Nephron (organoid): ENCODE results near the gene MYLIP.

Source experiments
- H3K27ac Mint-ChIP-seq, 3 experiments: 2 replicates each; pipeline ENCODE4 v1.8.0; 2020; ENCODE audit warnings: mixed read lengths in 3 of 3, mild to moderate bottlenecking in 2 of 3, moderate library complexity in 1 of 3
- H3K27me3 Mint-ChIP-seq: 2 replicates; pipeline ENCODE4 v1.8.0; 2021; ENCODE audit warnings: low read depth, mild to moderate bottlenecking, moderate library complexity, mixed read lengths
- H3K36me3 Mint-ChIP-seq: 2 replicates; pipeline ENCODE4 v1.8.0; 2020; ENCODE audit warnings: low read depth, mixed read lengths
- H3K4me1 Mint-ChIP-seq: 2 replicates; pipeline ENCODE4 v1.8.0; 2020; ENCODE audit warnings: mixed read lengths
- H3K4me3 Mint-ChIP-seq, 3 experiments: 2 replicates each; pipeline ENCODE4 v1.8.0; 2020; ENCODE audit warnings: mild to moderate bottlenecking in 3 of 3, mixed read lengths in 3 of 3, moderate library complexity in 2 of 3
- H3K9me3 Mint-ChIP-seq: 2 replicates; pipeline ENCODE4 v1.8.0; 2020; ENCODE audit warnings: mixed read lengths
- TF ChIP-seq, protein P1 (sequence below), 3 experiments: fragments of 200-600 bp; sonication (generic); IDR thresholded peaks; one replicate each; pipeline ENCODE4 v1.5.0; 2021; ENCODE audit warnings: antibody characterized with exemption in 3 of 3; ENCODE audit not compliant: unreplicated experiment in 3 of 3

Gene MYLIP

DNA sequence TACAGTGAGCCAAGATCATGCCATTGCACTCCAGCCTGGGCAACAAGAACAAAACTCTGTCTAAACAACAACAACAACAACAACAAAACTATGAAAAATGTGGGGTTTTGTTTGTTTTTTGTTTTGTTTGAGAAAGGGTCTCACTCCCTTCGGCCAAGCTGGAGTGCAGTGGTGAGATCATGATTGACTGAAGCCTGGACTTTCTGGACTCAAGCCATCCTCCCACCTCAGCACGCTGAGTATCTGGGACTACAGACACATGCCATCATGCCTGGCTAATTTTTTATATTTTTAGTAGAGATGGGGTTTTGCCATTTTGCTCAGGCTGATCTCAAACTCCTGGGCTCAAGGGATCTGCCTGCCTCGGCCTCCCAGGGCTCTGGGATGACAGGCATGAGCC is 2.8 kb upstream of the MYLIP start:
- Mint-ChIP-seq H3K4me1 (peaks cover 31% of the 10 kb centered on the region), H3K4me3 (no peak overlapping the region), H3K36me3 (no peaks in the 10 kb centered on the region), H3K9me3 (no peaks in the 10 kb centered on the region), H3K27me3 (peaks cover 14% of the 10 kb centered on the region), H3K27ac (no peak overlapping the region)
- TF ChIP-seq, protein P1, sequence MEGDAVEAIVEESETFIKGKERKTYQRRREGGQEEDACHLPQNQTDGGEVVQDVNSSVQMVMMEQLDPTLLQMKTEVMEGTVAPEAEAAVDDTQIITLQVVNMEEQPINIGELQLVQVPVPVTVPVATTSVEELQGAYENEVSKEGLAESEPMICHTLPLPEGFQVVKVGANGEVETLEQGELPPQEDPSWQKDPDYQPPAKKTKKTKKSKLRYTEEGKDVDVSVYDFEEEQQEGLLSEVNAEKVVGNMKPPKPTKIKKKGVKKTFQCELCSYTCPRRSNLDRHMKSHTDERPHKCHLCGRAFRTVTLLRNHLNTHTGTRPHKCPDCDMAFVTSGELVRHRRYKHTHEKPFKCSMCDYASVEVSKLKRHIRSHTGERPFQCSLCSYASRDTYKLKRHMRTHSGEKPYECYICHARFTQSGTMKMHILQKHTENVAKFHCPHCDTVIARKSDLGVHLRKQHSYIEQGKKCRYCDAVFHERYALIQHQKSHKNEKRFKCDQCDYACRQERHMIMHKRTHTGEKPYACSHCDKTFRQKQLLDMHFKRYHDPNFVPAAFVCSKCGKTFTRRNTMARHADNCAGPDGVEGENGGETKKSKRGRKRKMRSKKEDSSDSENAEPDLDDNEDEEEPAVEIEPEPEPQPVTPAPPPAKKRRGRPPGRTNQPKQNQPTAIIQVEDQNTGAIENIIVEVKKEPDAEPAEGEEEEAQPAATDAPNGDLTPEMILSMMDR (IDR thresholded peaks at IDR 0.05; ENCODE audit: unreplicated experiment in 3 of 3): no peak

DNA sequence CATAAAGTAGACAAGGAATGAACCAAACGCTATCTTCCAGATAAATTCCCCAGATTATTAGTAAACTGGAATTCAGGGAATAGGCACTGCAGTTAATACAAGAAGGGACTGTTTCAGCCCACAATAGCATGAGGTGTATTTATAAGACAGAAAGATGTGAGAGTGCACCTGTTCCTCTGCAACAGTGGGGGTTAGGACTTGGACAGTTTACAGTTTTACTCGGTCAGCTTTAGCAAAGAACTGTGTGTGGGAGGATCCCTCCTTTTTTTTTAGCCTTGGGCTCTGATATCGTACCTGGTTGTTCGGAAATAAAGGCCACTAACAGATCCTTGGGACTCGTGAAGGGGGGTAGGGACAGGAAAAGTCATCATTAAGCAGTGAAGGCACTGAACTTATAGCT is 2.0 kb upstream of the MYLIP start:
- TF ChIP-seq, protein P1 (IDR thresholded peaks at IDR 0.05; ENCODE audit: unreplicated experiment in 3 of 3): no peak
- Mint-ChIP-seq H3K36me3 (no peaks in the 10 kb centered on the region), H3K4me1 (peaks cover 38% of the 10 kb centered on the region), H3K27me3 (peaks cover 14% of the 10 kb centered on the region), H3K27ac (peak overlapping the region in 1 of 3 experiments; percentile 3), H3K4me3 (peak overlapping the region in 2 of 3 experiments; percentile 48 to 83), H3K9me3 (no peaks in the 10 kb centered on the region)

DNA sequence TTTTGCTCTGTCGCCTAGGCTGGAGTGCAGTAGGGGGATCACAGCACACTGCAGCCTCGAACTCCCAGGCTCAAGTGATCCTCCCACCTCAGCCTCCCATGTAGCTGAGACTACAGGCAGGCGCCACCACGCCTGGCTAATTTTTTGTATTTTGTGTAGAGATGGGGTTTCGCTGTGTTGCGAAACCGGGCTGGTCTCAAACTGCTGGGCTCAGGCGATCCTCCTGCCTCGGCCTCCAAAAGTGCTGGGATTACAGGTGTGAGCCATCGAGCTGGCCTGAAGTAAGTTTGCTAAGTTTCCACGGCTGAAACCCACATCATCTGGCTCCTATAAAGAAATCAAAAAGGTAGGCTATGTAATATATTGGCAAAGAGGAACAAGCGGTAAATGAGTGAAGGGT is 1.4 kb upstream of the MYLIP start:
- Mint-ChIP-seq H3K4me1 (peaks cover 41% of the 10 kb centered on the region), H3K36me3 (no peaks in the 10 kb centered on the region), H3K27me3 (peaks cover 14% of the 10 kb centered on the region), H3K4me3 (peak overlapping the region; percentile 58 to 83 (median 82)), H3K27ac (peak overlapping the region in 1 of 3 experiments; percentile 24), H3K9me3 (no peaks in the 10 kb centered on the region)
- TF ChIP-seq, protein P1 (IDR thresholded peaks at IDR 0.05; ENCODE audit: unreplicated experiment in 3 of 3): no peak

DNA sequence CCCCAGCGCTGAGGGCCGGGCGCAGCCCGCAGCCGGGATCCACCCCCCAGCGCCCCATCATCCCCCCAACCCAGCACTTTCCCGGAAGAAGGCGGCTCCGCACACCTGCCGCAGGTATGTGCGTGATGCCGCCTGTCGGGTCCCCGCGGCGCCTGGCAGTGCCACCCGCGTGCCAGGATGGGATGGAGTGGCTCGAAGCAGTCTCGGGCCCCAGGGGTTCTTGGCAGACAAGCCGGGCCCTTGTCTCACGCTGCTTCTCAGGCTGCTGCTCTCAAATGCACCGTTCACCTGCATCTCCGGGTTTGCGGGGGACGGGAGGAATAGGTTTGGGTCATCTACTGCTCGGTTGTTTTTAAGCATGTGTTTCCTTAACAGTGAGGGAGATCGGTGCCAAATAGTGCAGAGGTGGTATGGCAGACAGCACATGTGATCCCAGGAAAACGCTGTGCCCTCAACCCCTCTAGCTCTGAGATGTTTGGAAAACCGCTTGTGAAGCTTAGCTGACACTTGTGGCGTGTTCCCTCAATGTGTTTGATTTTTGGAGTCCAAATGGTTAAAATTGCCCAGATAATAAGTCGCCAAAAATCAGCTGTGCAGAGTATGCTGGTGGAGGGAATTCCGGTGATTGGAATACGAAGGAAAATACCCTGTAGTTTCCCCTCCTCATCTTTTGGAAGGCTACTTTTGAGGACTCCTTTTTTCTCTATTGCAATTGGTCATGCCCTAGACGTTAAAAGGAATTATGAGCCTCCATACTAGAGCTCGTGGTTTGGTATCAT is 926 bp downstream of the MYLIP start:
- peaks cover 62% of the 10 kb centered on the region for H3K4me1 Mint-ChIP-seq
- TF ChIP-seq, protein P1 (IDR thresholded peaks at IDR 0.05; ENCODE audit: unreplicated experiment in 3 of 3): no peak
- H3K27me3 Mint-ChIP-seq: peaks cover 6% of the 10 kb centered on the region
- no peaks in the 10 kb centered on the region for H3K9me3 Mint-ChIP-seq
- H3K4me3 Mint-ChIP-seq: peak overlapping the region; percentile 93 to 99 (median 97)
- peaks cover 13% of the 10 kb centered on the region for H3K36me3 Mint-ChIP-seq
- peak overlapping the region; percentile 86 to 94 (median 92) for H3K27ac Mint-ChIP-seq

DNA sequence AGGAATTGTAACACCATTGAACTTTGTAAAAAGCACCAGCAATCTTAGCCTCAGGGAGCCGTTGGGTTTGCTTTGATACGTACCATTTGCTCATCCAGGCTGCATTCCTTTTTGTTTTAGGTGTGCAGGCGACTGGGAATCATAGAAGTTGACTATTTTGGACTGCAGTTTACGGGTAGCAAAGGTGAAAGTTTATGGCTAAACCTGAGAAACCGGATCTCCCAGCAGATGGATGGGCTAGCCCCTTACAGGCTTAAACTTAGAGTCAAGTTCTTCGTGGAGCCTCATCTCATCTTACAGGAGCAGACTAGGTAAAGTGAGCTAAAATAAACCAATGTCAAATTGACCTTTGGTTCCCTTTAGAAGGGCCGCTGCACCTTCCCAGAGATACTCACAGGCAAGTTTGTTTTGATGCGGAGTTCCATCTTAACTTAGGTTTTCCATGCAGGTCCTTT is 1.6 kb downstream of the MYLIP start:
- Mint-ChIP-seq H3K4me3 (peak overlapping the region; percentile 93 to 99 (median 97)), H3K36me3 (peaks cover 13% of the 10 kb centered on the region), H3K27ac (peak overlapping the region; percentile 86 to 94 (median 92)), H3K9me3 (no peaks in the 10 kb centered on the region), H3K27me3 (peaks cover 6% of the 10 kb centered on the region), H3K4me1 (peaks cover 67% of the 10 kb centered on the region)
- TF ChIP-seq, protein P1 (IDR thresholded peaks at IDR 0.05; ENCODE audit: unreplicated experiment in 3 of 3): no peak
